ENCODE data around the gene MSRB3. TPM values are rescaled to one million over a fixed set of nuclear protein-coding genes. Genes with fewer than 3 reads are reported as not detected.

Gene MSRB3
- total RNA-seq, 1 donor, result 72.4 TPM

- H3K36me3 ChIP-seq (ENCODE audit: insufficient read depth, low read length), result peaks cover 6% of the 10 kb centered on the region
- no peak overlapping the region for H3K4me2 ChIP-seq (ENCODE audit: insufficient read depth, low read length)
- H3K4me3 ChIP-seq (ENCODE audit: insufficient read depth, low read length), result no peak overlapping the region
- no peak for TF ChIP-seq CTCF (IDR thresholded peaks at IDR 0.05; ENCODE audit: extremely low read depth, low read depth, low read length)
- H3K27me3 ChIP-seq (ENCODE audit: insufficient read depth, low read length), result no peaks in the 10 kb centered on the region
- no peaks in the 10 kb centered on the region for H4K20me1 ChIP-seq (ENCODE audit: insufficient read depth, low read length)
- no peak overlapping the region for H3K27ac ChIP-seq (ENCODE audit: low read depth, low read length)
- no peaks in the 10 kb centered on the region for H3K9me3 ChIP-seq (ENCODE audit: low read depth, low read length)
- no peak for DNase-seq (ENCODE audit: insufficient read length, low spot score, missing footprints)
- H3K4me1 ChIP-seq (ENCODE audit: insufficient read depth, low read length), result peaks cover under 1% of the 10 kb centered on the region
- peaks cover 18% of the 10 kb centered on the region for H3K79me2 ChIP-seq (ENCODE audit: insufficient read depth, low read length)
- H2AFZ ChIP-seq (ENCODE audit: low read length), result no peak overlapping the region
Observed at GRCh38 chr12:65318186-65318685, 39.8 kb downstream of the MSRB3 start.

GRCh38 chr12:65319688-65320200 lies 41.3 kb downstream of the MSRB3 start:
- Histone ChIP-seq H2AFZ (ENCODE audit: low read length) (no peak overlapping the region), H3K4me3 (ENCODE audit: insufficient read depth, low read length) (no peak overlapping the region), H3K36me3 (ENCODE audit: insufficient read depth, low read length) (peaks cover 6% of the 10 kb centered on the region), H4K20me1 (ENCODE audit: insufficient read depth, low read length) (no peaks in the 10 kb centered on the region), H3K9me3 (ENCODE audit: low read depth, low read length) (no peaks in the 10 kb centered on the region), H3K4me2 (ENCODE audit: insufficient read depth, low read length) (no peak overlapping the region), H3K79me2 (ENCODE audit: insufficient read depth, low read length) (peaks cover 10% of the 10 kb centered on the region), H3K27ac (ENCODE audit: low read depth, low read length) (no peak overlapping the region), H3K27me3 (ENCODE audit: insufficient read depth, low read length) (no peaks in the 10 kb centered on the region), H3K4me1 (ENCODE audit: insufficient read depth, low read length) (peaks cover 14% of the 10 kb centered on the region)
- no peak for DNase-seq (ENCODE audit: insufficient read length, low spot score, missing footprints)
- TF ChIP-seq CTCF (IDR thresholded peaks at IDR 0.05; ENCODE audit: extremely low read depth, low read depth, low read length), result no peak

GRCh38 chr12:65323070-65323469 lies 44.6 kb downstream of the MSRB3 start:
- Histone ChIP-seq H3K27ac (ENCODE audit: low read depth, low read length) (no peak overlapping the region), H3K4me2 (ENCODE audit: insufficient read depth, low read length) (no peak overlapping the region), H3K9me3 (ENCODE audit: low read depth, low read length) (no peaks in the 10 kb centered on the region), H2AFZ (ENCODE audit: low read length) (no peak overlapping the region), H3K79me2 (ENCODE audit: insufficient read depth, low read length) (peaks cover 5% of the 10 kb centered on the region), H3K4me3 (ENCODE audit: insufficient read depth, low read length) (no peak overlapping the region), H3K36me3 (ENCODE audit: insufficient read depth, low read length) (peaks cover 6% of the 10 kb centered on the region), H3K4me1 (ENCODE audit: insufficient read depth, low read length) (peaks cover 35% of the 10 kb centered on the region), H4K20me1 (ENCODE audit: insufficient read depth, low read length) (no peaks in the 10 kb centered on the region), H3K27me3 (ENCODE audit: insufficient read depth, low read length) (no peaks in the 10 kb centered on the region)
- TF ChIP-seq CTCF (IDR thresholded peaks at IDR 0.05; ENCODE audit: extremely low read depth, low read depth, low read length), result no peak
- DNase-seq (ENCODE audit: insufficient read length, low spot score, missing footprints), result no peak

- no peak for DNase-seq (ENCODE audit: insufficient read length, low spot score, missing footprints)
- no peak overlapping the region for H2AFZ ChIP-seq (ENCODE audit: low read length)
- H3K27ac ChIP-seq (ENCODE audit: low read depth, low read length), result no peak overlapping the region
- H3K9me3 ChIP-seq (ENCODE audit: low read depth, low read length), result no peaks in the 10 kb centered on the region
- peaks cover 37% of the 10 kb centered on the region for H3K4me1 ChIP-seq (ENCODE audit: insufficient read depth, low read length)
- no peaks in the 10 kb centered on the region for H3K27me3 ChIP-seq (ENCODE audit: insufficient read depth, low read length)
- H3K79me2 ChIP-seq (ENCODE audit: insufficient read depth, low read length), result peaks cover 4% of the 10 kb centered on the region
- no peak for TF ChIP-seq CTCF (IDR thresholded peaks at IDR 0.05; ENCODE audit: extremely low read depth, low read depth, low read length)
- H3K36me3 ChIP-seq (ENCODE audit: insufficient read depth, low read length), result peaks cover 11% of the 10 kb centered on the region
- H3K4me2 ChIP-seq (ENCODE audit: insufficient read depth, low read length), result no peak overlapping the region
- no peaks in the 10 kb centered on the region for H4K20me1 ChIP-seq (ENCODE audit: insufficient read depth, low read length)
- no peak overlapping the region for H3K4me3 ChIP-seq (ENCODE audit: insufficient read depth, low read length)
Observed at GRCh38 chr12:65324056-65324455, 45.6 kb downstream of the MSRB3 start.
